NCI-H526 (cell line): ENCODE measurements around the gene KRTAP9-2.
"Not testable (repeated sequence)": the region's sequence is repeated elsewhere in the genome, so short reads cannot be mapped to it uniquely, and the experiment has no call there.

Experiments used
- DNase-seq, 2 experiments: peaks; one replicate each; lab custom pipeline; 2025; lab: John Stamatoyannopoulos, UW

The KRTAP9-2 gene, protein sequence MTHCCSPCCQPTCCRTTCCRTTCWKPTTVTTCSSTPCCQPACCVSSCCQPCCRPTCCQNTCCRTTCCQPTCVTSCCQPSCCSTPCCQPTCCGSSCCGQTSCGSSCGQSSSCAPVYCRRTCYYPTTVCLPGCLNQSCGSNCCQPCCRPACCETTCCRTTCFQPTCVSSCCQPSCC

DNA sequence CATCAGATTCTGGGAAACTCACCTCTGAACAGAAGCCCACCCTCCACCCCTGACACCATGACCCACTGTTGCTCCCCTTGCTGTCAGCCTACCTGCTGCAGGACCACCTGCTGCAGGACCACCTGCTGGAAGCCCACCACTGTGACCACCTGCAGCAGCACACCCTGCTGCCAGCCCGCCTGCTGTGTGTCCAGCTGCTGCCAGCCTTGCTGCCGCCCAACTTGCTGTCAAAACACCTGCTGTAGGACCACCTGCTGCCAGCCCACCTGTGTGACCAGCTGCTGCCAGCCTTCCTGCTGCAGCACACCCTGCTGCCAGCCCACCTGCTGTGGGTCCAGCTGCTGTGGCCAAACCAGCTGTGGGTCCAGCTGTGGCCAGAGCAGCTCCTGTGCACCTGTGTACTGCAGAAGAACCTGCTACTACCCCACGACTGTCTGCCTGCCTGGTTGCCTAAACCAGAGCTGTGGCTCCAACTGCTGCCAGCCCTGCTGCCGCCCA, at the start of gene KRTAP9-2:
Gene KRTAP9-2 (plus strand): TSS at position 51 of the 498 bp plus-strand sequence. CDS start 7 bp downstream, at position 58.
- DNase-seq = not testable (repeated sequence)

DNA sequence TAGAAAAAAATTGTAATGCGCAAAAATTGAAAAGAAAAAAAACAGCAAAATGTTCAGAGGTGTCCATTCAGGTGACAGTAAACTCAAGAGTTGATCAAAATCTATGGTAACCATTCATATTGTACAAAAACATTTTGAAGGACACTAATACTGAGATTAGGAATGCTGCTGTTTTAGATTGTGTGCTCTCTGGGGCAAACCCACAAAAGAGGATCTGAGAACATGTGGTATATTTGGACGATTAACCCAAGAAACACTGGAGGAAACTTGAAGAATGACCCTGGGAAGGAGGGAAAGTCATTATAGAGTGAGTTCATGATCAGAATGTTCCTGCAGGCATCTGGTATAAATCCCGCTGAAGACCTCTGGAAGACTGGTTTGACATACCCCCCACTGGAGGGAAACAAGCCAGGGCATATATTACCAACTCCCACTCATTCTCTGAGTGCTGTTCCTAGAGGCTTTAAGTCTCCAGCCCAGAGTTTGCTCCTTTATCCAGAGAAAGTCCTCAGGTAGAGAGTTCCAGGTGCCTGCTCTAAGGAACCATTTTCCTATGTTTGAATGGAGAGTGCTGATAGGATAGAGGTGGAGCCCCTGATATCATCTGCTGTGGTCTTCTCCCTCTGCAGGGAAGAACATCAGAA, 49.6 kb upstream of the KRTAP9-2 start:
- DNase-seq = no peak

DNA sequence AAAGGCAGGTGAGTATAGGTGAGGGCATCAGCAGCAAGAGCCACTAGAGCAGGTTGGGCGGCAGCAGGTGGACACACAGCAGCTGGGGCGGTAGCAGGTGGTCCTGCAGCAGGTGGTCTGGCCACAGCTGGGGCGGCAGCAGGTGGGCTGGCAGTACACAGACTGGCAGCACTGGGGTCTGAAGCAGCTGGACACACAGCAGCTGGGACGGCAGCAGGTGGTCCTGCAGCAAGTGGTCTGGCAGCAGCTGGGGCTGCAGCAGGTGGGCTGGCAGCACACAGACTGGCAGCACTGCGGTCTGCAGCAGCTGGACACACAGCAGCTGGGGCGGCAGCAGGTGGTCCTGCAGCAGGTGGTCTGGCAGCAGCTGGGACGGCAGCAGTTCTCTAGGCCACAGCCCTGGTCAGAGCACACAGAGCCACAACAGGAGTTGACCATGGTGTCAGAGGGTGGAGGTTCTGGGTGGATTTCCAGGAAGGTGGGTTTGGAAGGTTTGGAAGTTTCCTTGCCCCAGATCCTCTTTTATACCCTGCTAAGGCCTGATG, 48.6 kb upstream of the KRTAP9-2 start, which contains the start of gene KRTAP4-2:
Gene KRTAP4-2 (minus strand): TSS at position 495 of the 545 bp plus-strand sequence. CDS start 57 bp downstream, at position 438.
- DNase-seq = no peak

DNA sequence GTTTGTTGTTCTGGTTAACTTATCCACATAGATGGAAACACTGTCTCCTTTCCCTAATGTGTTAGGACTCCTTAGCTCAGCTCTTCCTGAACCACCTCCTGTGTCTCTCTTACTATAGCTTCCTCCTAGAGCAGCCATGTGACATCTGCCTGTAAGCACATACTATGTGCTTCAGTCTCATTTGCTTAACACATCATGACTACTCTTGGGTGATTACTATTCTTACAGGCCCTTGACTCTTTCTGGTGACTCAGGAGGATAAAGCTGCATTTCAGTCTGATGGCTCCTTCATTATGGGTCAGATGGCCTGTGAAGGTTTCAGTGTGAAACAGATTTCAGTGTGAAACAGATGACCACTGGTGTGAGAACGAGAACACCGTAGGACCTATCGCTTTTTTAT, 48.1 kb upstream of the KRTAP9-2 start:
- DNase-seq = no peak

DNA sequence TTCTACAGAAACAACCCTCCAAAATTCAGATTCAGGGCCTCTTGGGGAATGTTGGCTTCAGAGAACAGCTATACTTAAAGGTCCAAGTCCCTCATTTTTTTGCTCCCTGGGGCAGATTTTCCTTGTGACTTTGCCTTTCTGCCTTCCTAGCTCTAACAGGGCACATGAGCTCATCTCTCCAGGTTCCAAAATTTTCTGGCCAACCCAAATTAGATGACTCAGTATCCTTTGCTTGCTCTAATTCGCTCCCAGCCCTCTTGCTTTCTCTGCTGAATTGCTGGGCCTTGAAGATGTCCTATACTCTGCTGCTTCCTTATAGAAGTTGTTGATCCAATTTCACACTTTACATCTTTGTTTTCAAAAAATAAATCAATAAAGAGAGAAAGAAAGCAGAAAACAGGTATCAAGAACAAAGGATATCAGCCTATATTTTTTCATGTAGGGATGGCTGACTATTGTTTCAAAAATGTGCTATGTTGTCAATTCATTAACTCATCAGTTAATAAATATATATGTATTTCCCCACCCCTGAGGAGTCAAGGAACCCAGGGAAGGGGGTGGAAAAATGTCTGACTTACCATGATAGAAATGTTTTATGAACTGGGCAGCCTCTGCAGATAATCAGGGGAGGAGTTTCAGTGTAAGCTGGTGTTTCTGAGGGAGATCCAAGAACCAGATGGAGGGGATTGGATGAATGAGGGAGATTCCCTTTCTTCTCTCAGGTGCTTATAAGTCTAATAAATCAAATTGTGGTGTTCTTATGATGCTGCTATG, 47.4 kb upstream of the KRTAP9-2 start:
- DNase-seq = no peak

DNA sequence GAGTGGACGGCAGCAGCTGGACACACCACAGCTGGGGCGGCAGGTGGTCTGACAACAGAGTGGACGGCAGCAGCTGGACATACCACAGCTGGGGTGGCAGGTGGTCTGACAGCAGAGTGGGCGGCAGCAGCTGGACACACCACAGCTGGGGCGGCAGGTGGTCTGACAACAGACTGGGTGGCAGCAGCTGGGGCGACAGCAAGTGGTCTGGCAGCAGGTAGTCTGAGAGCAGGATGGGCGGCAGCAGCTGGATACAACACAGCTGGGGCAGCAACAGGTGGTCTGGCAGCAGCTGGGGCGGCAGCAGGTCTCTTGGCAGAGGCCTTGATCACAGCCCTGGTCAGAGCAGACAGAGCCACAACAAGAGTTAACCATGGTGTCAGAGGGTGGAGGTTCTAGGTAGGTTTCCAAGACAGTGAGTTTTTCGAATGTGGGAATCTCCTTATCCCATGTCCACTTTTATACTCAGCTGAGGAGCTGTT, 41.9 kb upstream of the KRTAP9-2 start, which contains the start of gene KRTAP4-1:
Gene KRTAP4-1 (minus strand): TSS at position 432 of the 482 bp plus-strand sequence. CDS start 57 bp downstream, at position 375.
- no peak for DNase-seq

DNA sequence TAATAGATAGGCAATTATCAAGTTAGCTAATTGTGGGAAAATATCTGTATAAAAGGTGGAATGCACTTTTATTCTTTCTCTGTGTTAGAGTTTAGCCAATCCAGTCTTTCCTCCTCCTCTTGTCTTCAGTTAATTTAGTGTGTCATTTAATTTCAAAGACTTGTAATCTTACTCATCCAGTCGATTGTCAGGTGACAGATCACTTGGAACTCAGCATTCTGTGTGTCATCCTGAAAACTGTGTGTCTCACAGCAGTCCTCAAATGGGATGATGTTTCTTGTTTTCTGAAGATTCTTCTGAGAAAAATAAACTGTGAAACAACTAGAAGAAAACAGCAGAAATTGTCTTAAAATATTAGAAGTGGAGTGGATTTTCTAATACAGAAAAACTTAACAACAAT, 41.4 kb upstream of the KRTAP9-2 start:
- DNase-seq = no peak

DNA sequence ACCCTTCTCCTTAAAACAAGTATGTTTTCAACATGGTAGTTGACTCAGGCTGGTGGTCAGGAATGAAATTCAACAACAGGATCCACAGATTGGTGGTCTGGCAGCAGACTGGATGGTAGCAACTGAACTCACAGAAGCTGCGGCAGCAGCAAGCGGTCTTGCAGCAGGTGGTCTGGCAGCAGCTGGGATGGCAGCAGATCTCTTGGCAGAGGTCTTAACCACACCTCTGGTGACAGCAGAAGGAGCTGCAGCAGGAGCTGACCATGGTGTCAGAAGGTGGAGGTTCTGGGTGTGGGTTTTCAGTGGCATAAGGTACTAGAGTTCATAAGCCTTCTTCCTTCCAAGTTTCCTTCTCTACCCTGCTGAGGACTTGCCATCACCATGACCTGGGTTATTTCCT, 39.6 kb upstream of the KRTAP9-2 start:
- DNase-seq = no peak

DNA sequence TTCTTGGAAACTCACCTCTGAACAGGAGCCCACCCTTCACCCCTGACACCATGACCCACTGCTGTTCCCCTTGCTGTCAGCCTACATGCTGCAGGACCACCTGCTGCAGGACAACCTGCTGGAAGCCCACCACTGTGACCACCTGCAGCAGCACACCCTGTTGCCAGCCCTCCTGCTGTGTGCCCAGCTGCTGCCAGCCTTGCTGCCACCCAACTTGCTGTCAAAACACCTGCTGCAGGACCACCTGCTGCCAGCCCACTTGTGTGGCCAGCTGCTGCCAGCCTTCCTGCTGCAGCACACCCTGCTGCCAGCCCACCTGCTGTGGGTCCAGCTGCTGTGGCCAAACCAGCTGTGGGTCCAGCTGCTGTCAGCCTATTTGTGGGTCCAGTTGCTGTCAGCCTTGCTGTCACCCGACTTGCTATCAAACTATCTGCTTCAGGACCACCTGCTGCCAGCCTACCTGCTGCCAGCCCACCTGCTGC, 36.6 kb upstream of the KRTAP9-2 start, which contains the start of gene KRTAP9-1:
Gene KRTAP9-1 (plus strand): TSS at position 51 of the 482 bp plus-strand sequence. CDS start 0 bp downstream, at position 51.
- not testable (repeated sequence) for DNase-seq

DNA sequence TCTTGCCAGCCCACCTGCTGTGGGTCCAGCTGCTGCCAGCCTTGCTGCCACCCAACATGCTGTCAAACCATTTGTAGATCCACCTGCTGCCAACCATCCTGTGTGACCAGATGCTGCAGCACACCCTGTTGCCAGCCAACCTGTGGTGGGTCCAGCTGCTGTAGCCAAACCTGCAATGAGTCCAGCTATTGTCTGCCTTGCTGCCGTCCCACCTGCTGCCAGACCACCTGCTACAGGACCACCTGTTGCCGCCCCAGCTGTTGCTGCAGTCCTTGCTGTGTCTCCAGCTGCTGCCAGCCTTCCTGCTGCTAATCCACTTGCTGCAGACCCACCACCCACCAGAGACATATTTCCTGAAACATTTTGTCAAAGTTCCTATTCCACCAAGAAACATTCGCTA, 36.1 kb upstream of the KRTAP9-2 start:
- DNase-seq = no peak

DNA sequence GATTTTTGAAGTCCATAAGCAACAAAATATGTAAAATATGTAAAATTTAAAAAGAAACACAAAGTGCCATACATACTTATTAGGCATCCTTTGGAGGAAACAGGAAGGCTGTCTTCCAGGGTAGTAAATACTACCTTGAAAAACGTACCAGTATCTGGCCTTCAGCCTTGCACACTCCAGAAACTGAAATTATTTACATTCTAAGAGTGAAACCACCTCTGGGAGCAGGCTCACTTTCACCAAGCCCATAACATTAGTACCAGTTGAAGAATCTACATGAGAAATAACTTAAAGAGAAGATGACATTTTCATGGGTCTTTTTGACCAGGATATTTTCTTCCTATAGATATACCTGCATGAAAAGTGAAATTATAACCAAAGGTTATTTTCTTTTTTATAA, 30.4 kb upstream of the KRTAP9-2 start:
- no peak for DNase-seq

DNA sequence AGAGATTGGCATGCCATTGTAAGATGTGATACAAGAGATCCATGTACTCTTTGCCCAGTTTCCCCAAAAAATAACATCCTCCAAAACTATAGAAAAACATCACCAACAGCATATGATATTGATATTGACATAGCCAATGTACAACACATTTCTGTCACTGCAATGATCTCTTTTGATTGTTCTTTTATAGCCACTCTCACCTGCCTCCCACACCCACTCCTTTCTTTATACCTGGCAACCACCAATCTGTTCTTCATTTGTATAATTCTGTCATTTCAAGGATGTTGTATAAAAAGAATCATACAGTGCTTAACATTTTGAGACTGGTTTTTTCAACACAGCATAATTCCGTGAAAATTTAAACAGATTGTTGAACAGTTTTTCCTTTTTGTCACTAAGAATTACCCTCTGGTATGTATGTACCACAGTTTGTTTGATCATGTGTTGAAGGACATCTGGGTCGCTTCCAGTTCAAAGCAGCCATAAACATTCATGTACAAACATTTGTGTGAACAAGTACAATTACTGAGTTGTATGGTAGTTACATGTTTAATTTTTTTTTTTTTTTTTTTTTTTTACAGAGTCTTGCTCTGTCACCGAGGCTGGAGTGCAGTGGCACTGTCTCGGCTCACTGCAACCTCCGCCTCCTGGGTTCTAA, 26.9 kb upstream of the KRTAP9-2 start:
- DNase-seq = no peak

DNA sequence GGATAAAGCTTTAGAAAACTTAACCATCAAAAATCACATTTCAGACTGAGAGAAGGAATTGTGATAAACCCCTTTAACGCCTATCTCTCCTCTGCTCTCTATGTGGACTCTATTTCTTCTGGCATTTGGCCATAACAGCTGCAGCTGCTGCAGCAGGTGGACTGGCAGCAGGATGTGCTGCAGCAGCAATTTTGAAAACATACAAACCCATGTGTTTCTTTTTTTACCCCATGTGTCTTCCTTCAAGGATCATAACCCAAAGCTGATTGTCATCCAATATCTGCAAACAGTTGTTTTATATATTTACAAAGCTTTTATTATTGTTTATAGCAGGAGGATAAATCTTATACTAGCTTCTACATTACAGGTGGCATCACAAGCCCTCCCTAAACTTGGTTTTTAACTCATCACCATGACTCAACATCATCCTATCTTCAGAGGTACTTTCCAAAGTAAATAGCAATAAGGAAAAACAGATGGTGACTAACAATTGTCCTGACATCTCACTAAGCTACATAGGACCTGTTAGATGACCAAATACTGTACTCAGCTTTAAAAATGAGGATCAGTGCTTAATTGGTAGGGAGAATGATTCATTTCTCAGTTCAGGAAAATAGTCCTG, 14.5 kb upstream of the KRTAP9-2 start:
- DNase-seq = no peak

DNA sequence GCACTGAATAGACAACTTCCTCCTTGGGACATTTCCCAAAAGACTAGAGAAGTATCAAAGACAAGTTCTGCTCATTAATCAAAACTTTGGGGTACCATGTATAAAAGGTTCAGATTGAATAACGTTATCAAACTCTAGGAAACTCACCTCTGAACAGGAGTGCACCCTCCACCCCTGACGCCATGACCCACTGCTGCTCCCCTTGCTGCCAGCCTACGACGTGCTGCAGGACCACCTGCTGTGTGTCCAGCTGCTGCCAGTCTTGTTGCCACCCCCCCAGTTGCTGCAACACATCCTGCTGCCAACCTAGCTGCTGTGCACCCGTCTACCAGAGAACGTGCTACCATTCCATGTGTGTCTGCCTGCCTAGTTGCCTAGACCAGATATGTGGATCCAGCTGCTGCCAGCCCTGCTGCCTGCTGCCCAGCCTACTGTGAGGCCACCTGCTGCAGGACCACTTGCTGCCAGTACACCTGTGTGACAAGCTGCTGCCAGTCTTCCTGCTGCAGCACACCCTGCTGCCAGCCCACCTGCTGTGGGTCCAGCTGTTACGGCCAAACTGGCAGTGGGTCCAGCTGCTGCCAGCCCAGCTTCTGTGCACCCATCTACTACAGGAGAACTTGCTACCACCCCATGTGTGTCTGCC, 13.8 kb upstream of the KRTAP9-2 start:
- DNase-seq = no peak

DNA sequence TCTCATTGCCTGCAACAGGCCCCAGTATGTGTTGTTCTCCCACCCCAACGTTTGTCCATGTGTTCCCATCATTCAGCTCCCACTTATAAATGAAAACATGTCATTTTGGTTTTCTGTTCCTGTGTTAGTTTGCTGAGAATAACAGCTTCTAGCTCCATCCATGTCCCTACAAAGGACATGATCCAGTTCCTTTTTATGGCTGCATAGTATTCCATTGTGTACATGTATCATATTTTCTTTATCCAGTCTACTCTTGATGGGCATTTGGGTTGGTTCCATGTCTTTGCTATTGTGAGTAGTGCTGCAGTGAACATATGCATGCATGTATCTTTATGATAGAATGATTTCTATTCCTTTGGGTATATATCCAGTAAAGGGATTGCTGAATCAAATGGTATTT, 10.8 kb upstream of the KRTAP9-2 start:
- DNase-seq = no peak

DNA sequence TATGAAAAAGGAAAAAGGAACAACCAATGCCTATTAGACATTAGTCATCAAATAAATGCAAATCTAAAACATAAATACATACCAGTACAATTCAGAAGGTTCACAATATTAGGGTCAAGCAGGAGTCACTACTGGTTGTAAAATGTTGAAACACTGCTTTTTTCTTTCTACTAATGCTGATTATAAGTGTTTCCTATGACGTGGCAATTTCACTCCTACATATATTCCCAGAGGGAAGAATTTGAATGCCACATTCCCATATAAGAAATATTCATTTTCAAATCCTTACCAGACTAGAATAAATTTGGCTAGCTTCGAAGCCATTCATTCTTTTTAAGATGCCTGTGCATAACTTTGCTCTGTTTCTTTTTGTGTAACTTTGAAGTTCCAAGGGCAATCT, 2.6 kb upstream of the KRTAP9-2 start:
- no peak for DNase-seq

DNA sequence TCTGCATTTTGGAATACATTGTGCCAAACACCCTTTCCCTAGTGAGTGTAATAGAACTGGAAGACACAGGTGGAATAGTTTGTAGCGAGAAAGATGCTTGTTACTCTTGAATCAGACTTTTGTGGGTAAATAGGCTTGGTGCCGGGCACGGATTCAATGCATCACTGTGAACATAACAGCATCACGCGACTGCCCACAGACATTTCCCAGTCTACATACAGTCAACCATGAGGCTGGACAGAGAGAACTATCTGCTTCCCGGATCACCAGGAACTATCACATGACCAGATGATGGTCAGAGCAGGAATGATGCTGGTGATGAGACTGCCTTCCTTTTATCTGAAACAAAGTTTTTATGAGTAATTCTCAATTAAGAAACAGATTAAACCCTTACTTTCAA, 397 bp upstream of the KRTAP9-2 start:
- DNase-seq = no peak

DNA sequence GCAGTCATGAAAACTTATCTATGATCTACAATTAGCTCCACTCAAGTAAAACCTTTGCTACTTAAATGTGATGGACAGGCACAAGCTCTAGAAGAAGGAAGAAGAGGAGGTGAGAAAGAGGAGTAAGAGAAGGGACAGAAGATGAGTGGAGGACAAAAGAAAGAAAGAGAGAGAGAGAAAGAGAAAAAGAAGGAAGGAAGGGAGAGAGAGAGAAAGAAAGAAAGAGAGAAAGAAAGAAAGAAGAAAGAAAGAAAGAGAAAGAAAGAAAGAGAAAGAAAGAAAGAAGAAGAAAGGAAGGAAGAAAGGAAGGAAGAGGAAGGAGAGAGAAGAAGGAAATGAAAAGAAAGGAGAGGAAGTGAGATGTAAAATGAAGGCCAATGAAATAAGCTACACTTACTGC, 3.6 kb downstream of the KRTAP9-2 start:
- no peak for DNase-seq

DNA sequence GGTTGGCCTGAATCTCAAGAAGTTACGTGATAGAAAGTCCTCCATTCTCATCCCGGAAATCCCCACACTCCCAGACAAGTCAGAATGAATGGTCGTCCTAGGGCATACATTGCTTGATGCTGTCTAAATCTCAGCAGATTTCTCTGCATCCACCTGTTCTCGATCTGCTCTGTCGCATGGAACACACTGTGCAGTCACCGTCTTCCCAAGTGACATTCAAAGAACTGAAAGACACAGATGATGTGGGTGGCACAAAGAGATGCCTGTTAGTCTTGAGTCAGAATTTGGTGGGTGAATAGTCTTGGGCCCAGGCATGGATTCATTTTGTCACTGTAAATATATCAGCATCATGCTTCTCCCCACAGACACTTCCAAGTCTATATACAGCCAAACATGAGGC, 5.3 kb downstream of the KRTAP9-2 start:
- no peak for DNase-seq

DNA sequence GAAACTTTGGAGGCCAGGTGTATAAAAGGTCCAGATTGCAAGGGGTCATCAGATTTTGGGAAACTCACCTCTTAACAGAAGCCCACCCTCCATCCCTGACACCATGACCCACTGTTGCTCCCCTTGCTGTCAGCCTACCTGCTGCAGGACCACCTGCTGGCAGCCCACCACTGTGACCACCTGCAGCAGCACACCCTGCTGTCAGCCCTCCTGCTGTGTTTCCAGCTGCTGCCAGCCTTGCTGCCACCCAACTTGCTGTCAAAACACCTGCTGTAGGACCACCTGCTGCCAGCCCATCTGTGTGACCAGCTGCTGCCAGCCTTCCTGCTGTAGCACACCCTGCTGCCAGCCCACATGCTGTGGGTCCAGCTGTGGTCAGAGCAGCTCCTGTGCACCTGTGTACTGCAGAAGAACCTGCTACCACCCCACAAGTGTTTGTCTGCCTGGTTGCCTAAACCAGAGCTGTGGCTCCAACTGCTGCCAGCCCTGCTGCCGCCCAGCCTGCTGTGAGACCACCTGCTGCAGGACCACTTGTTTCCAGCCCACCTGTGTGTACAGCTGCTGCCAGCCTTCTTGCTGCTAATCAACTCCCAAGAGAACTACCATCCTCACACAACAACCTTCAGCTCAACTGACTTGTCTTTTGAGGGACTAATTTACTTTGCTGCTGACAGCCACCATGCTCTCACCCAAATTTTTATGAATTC, 6.1 kb downstream of the KRTAP9-2 start, which contains the start of gene KRTAP9-3:
Gene KRTAP9-3 (plus strand): TSS at position 51 of the 707 bp plus-strand sequence. CDS start 53 bp downstream, at position 104.
- DNase-seq = not testable (repeated sequence)
